ENCODE results near the gene COL16A1. TPM values are rescaled to one million over a fixed set of nuclear protein-coding genes. Genes with fewer than 3 reads are reported as not detected.
"Not testable (repeated sequence)": the region's sequence is repeated elsewhere in the genome, so short reads cannot be mapped to it uniquely, and the experiment has no call there.

Gene COL16A1
- total RNA-seq, 1 donor from 2014 or later: 12.7 TPM

GRCh38 chr1:31714442-31715086 is 10.7 kb upstream of the COL16A1 start:
- peak; percentile 49 for ATAC-seq
- peak; percentile 80 for DNase-seq (ENCODE audit: missing footprints)
- intact Hi-C loops (cut with DNase I): loop anchor here (1.0 to 2.0 kb wide), 3 partner anchors 38 to 74 kb away; no protein-coding TSS in a partner anchor

- intact Hi-C loops (cut with DNase I): no loop called here
- ATAC-seq (no peak), DNase-seq (ENCODE audit: missing footprints) (no peak)
Measured at GRCh38 chr1:31712630-31713029, 8.8 kb upstream of the COL16A1 start.

- ATAC-seq (no peak), DNase-seq (ENCODE audit: missing footprints) (no peak)
- intact Hi-C loops (cut with DNase I): no loop called here
Measured at GRCh38 chr1:31712068-31712467, 8.3 kb upstream of the COL16A1 start.

GRCh38 chr1:31708324-31708723 is 4.5 kb upstream of the COL16A1 start:
- intact Hi-C loops (cut with DNase I): no loop called here
- no peak for ATAC-seq
- no peak for DNase-seq (ENCODE audit: missing footprints)

- DNase-seq (ENCODE audit: missing footprints): no peak
- intact Hi-C loops (cut with DNase I): no loop called here
Measured at GRCh38 chr1:31707711-31708110, 3.9 kb upstream of the COL16A1 start.

GRCh38 chr1:31707059-31707600 is 3.3 kb upstream of the COL16A1 start:
- DNase-seq (ENCODE audit: missing footprints); intact Hi-C loops (cut with DNase I); ATAC-seq: not testable (repeated sequence)

More at GRCh38 chr1:31707711-31708110, 3.9 kb upstream of the COL16A1 start:
- ATAC-seq: no peak

- intact Hi-C loops (cut with DNase I): no loop called here
- ATAC-seq: no peak
- DNase-seq (ENCODE audit: missing footprints): no peak
Measured at GRCh38 chr1:31706384-31707058, 2.7 kb upstream of the COL16A1 start.

GRCh38 chr1:31705080-31705866 is 1.5 kb upstream of the COL16A1 start:
- DNase-seq (ENCODE audit: missing footprints) (peak; percentile 77), ATAC-seq (peak; percentile 37)
- intact Hi-C loops (cut with DNase I): loop anchor here (2.0 kb wide), 1 partner anchor 40 kb away; no protein-coding TSS in a partner anchor

GRCh38 chr1:31704271-31705079 is 658 bp upstream of the COL16A1 start:
- ATAC-seq (peak; percentile 14), DNase-seq (ENCODE audit: missing footprints) (no peak)
- intact Hi-C loops (cut with DNase I): loop anchor here (2.0 kb wide), 1 partner anchor 40 kb away; no protein-coding TSS in a partner anchor

GRCh38 chr1:31702836-31703404 is 897 bp downstream of the COL16A1 start:
- intact Hi-C loops (cut with DNase I): no loop called here

GRCh38 chr1:31701091-31701736 is 2.6 kb downstream of the COL16A1 start:
- peak; percentile 67 for ATAC-seq
- peak; percentile 86 for DNase-seq (ENCODE audit: missing footprints)
- intact Hi-C loops (cut with DNase I): no loop called here

More at GRCh38 chr1:31702836-31703404, 897 bp downstream of the COL16A1 start:
- DNase-seq (ENCODE audit: missing footprints): no peak
- no peak for ATAC-seq

GRCh38 chr1:31700468-31701090 is 3.2 kb downstream of the COL16A1 start:
- no peak for ATAC-seq
- intact Hi-C loops (cut with DNase I): no loop called here
- no peak for DNase-seq (ENCODE audit: missing footprints)

GRCh38 chr1:31699341-31699891 is 4.4 kb downstream of the COL16A1 start:
- no peak for ATAC-seq
- DNase-seq (ENCODE audit: missing footprints): no peak
- intact Hi-C loops (cut with DNase I): no loop called here

GRCh38 chr1:31697369-31697984 is 6.3 kb downstream of the COL16A1 start:
- no peak for DNase-seq (ENCODE audit: missing footprints)
- intact Hi-C loops (cut with DNase I): no loop called here
- ATAC-seq: no peak

GRCh38 chr1:31696242-31696641 is 7.6 kb downstream of the COL16A1 start:
- ATAC-seq (no peak), DNase-seq (ENCODE audit: missing footprints) (peak; percentile 67)
- intact Hi-C loops (cut with DNase I): no loop called here

- intact Hi-C loops (cut with DNase I): no loop called here
- DNase-seq (ENCODE audit: missing footprints) (no peak), ATAC-seq (no peak)
Measured at GRCh38 chr1:31695327-31695726, 8.5 kb downstream of the COL16A1 start.

GRCh38 chr1:31694964-31695313 is 8.9 kb downstream of the COL16A1 start:
- DNase-seq (ENCODE audit: missing footprints) (no peak), ATAC-seq (no peak)

More at GRCh38 chr1:31694964-31695313, 8.9 kb downstream of the COL16A1 start:
- intact Hi-C loops (cut with DNase I): no loop called here

Measured in Right ventricle myocardium inferior (tissue), 1 donor.